K562 (cell line): ENCODE results near the gene RGS19. TPM values are rescaled to one million over a fixed set of nuclear protein-coding genes. Genes with fewer than 3 reads are reported as not detected.
A peak's percentile ranks its signal among the peaks of the same experiment; 100 is the strongest.

Experiments
- ATAC-seq: fragments of 200-7000 bp; cut with Tn5 transposase; 3 replicates; pipeline ENCODE4 v1.9.1; 2020; ENCODE audit warnings: moderate library complexity
- BruUV-seq: library from RNA; stranded (reverse); fragments of 400-500 nt; replicated peaks from 2 replicates; lab custom pipeline; 2021; lab: Mats Ljungman, UMichigan
- CTCF ChIA-PET: fragments of 300-600 bp; formaldehyde crosslinking; extraction: SDS; loops from one replicate; lab custom pipeline; 2021; ENCODE audit warnings: low intra/inter-chr PET ratio; lab: Yijun Ruan, JAX
- POLR2A ChIA-PET: fragments of 300-600, 350-650 bp; sonication (Branson Sonifier 250); formaldehyde crosslinking; extraction: SDS; loops from one replicate; lab custom pipeline; 2021; ENCODE audit warnings: antibody characterized with exemption, inconsistent platforms; lab: Yijun Ruan, JAX
- DNase-seq, 4 experiments: peaks; one replicate each; pipeline versions ENCODE4 v3.0.0 to v3.0.0-alpha.2; 2011 to 2018; ENCODE audit warnings: low spot score in 3 of 4, mixed read lengths in 3 of 4; ENCODE audit errors: extremely low read depth in 1 of 4
- FAIRE-seq: peaks from 2 replicates; lab custom pipeline; 2011; peaks lifted over from hg19 to GRCh38; lab: Jason Lieb, UNC
- H2AFZ ChIP-seq: 2 replicates; pipeline ENCODE4 v1.6.0; 2011; ENCODE audit warnings: low read depth, low read length, control low read depth, inconsistent platforms
- H3K27ac ChIP-seq: fragments of 200-600 bp; 3 replicates; pipeline ENCODE4 v1.8.0; 2011; ENCODE audit warnings: low read depth, mild to moderate bottlenecking, control low read depth, inconsistent platforms, low read length, moderate library complexity, mixed read lengths; ENCODE audit errors: extremely low read depth
- H3K27me3 ChIP-seq, 2 experiments: fragments of 300-600 bp in 1 of 2; 2 replicates in 1 of 2; 3 replicates in 1 of 2; pipeline versions ENCODE4 v1.6.0 to v1.8.0; 2011; ENCODE audit warnings: inconsistent platforms in 2 of 2, low read length in 2 of 2, mild to moderate bottlenecking in 1 of 2, mixed read lengths in 1 of 2, moderate library complexity in 1 of 2; ENCODE audit not compliant: control insufficient read depth in 2 of 2, insufficient read depth in 2 of 2
- H3K36me3 ChIP-seq: fragments of 300-600 bp; 3 replicates; pipeline ENCODE4 v1.8.0; 2011; ENCODE audit warnings: mild to moderate bottlenecking, low read length, inconsistent platforms; ENCODE audit not compliant: control insufficient read depth, insufficient read depth
- H3K4me1 ChIP-seq, 2 experiments: fragments of 200-600 bp in 1 of 2; replicated peaks in 1 of 2; 2 replicates in 1 of 2; 3 replicates in 1 of 2; pipeline versions ENCODE4 v1.5.1 to v1.8.0; 2011; ENCODE audit warnings: inconsistent platforms in 2 of 2, low read length in 2 of 2, mild to moderate bottlenecking in 1 of 2, mixed read lengths in 1 of 2, moderate library complexity in 1 of 2; ENCODE audit not compliant: control insufficient read depth in 2 of 2, insufficient read depth in 2 of 2
- H3K4me2 ChIP-seq: 2 replicates; pipeline ENCODE4 v1.6.1; 2011; ENCODE audit warnings: low read length, control low read depth, inconsistent platforms, mixed read lengths; ENCODE audit not compliant: insufficient read depth
- H3K4me3 ChIP-seq: fragments of 200-600 bp; sonication (generic), shearing (Covaris generic); 2 replicates; pipeline ENCODE4 v1.5.1; 2016; ENCODE audit warnings: control low read depth, inconsistent platforms
- H3K79me2 ChIP-seq: fragments of 200-600 bp; 3 replicates; pipeline ENCODE4 v1.8.0; 2011; ENCODE audit warnings: low read length, inconsistent platforms; ENCODE audit not compliant: control insufficient read depth, insufficient read depth
- H3K9ac ChIP-seq, 2 experiments: 2 replicates each; pipeline versions ENCODE4 v1.6.0 to v1.6.1; 2011; ENCODE audit warnings: low read depth in 2 of 2, low read length in 2 of 2, control low read depth in 1 of 2, inconsistent platforms in 1 of 2, mild to moderate bottlenecking in 1 of 2, mixed read lengths in 1 of 2; ENCODE audit not compliant: insufficient read depth in 1 of 2
- H3K9me1 ChIP-seq: one replicate; pipeline ENCODE4 v1.6.0; 2011; ENCODE audit warnings: inconsistent platforms, mild to moderate bottlenecking, low read length, moderate library complexity; ENCODE audit not compliant: control insufficient read depth, insufficient read depth
- H3K9me3 ChIP-seq: replicated peaks from 2 replicates; pipeline ENCODE4 v1.5.1; 2011; ENCODE audit warnings: low read depth, low read length, inconsistent platforms; ENCODE audit not compliant: control insufficient read depth, insufficient read depth
- H4K20me1 ChIP-seq: replicated peaks from 2 replicates; pipeline ENCODE4 v1.6.1; 2011; ENCODE audit warnings: low read length, inconsistent platforms, mixed read lengths; ENCODE audit not compliant: control insufficient read depth, insufficient read depth
- FOXM1 ChIP-seq, 2 experiments: fragments of 450-650 bp in 1 of 2; sonication (generic) in 1 of 2; formaldehyde crosslinking in 1 of 2; IDR thresholded peaks; 2 replicates each; pipeline versions ENCODE4 v1.6.1 to v1.9.0; 2017 to 2022; ENCODE audit warnings: low read depth in 2 of 2, mild to moderate bottlenecking in 2 of 2, missing genetic modification reagents in 1 of 2, moderate library complexity in 1 of 2
- PTRF ChIP-seq: fragments of 450-650 bp; IDR thresholded peaks from 2 replicates; pipeline ENCODE4 v1.6.1; 2016; ENCODE audit warnings: mild to moderate bottlenecking, missing genetic modification characterization, missing compliant biosample characterization
- ZNF354B ChIP-seq: fragments of 250-450 bp; sonication (Bioruptor Pico); IDR thresholded peaks from 2 replicates; pipeline ENCODE4 v1.4.0; 2020
- ZNF551 ChIP-seq: fragments of 250-450 bp; sonication (Bioruptor Pico); IDR thresholded peaks from 2 replicates; pipeline ENCODE4 v1.5.0; 2021; ENCODE audit warnings: mild to moderate bottlenecking, moderate library complexity
- ZNF583 ChIP-seq: fragments of 250-450 bp; sonication (Bioruptor Pico); IDR thresholded peaks from 2 replicates; pipeline ENCODE4 v1.4.0; 2020
- ZNF830 ChIP-seq: fragments of 250-450 bp; sonication (Bioruptor Pico); IDR thresholded peaks from 2 replicates; pipeline ENCODE4 v1.5.0; 2021; ENCODE audit warnings: mild to moderate bottlenecking
- WGBS: fragments of 100-300 bp; shearing (Covaris generic); methylation state at CpG from one replicate; pipeline ENCODE4 v1.1.6; 2016; ENCODE audit warnings: low coverage, mixed read lengths; ENCODE audit not compliant: insufficient coverage; ENCODE audit errors: missing lambda C conversion rate; 5-methylcytosine and 5-hydroxymethylcytosine counted together
- in situ Hi-C: fragments of 300-500 bp; cut with MboI; formaldehyde crosslinking; loops from 4 replicates; pipeline ENCODE4 v1.15.0; 2018; ENCODE audit warnings: inconsistent platforms, mixed read lengths
- intact Hi-C: fragments of 100-400 bp; cut with micrococcal nuclease; formaldehyde crosslinking; loops from 2 replicates; pipeline ENCODE4 v1.14.2; 2022
- polyA plus RNA-seq, 8 experiments: library from polyadenylated mRNA; depleted of rRNA in 4 of 8; stranded (reverse) in 5 of 8; unstranded in 3 of 8; fragments of >200 nt; fragmentation: Nextera tagmentation in 2 of 8; fragmentation: Illumina TruSeq in 1 of 8; extraction: Ambion mirVana in 2 of 8; extraction: Trizol in 1 of 8; gene quantifications; 2 replicates each; pipeline versions ENCODE4 v1.2.1 to v1.2.3, GENCODE V29; 2011 to 2014; ENCODE audit warnings: inconsistent platforms in 1 of 8, missing spikeins in 1 of 8
- total RNA-seq, 7 experiments: library from RNA; depleted of rRNA in 6 of 7; stranded (reverse); fragments of >200 nt in 6 of 7; fragmentation: Illumina TruSeq in 2 of 7; extraction: Trizol in 2 of 7; gene quantifications; 2 replicates each; pipeline versions ENCODE4 v1.2.1 to v1.2.3, GENCODE V29; 2011 to 2021; ENCODE audit warnings: low replicate concordance in 1 of 7

Gene RGS19
- total and polyA plus RNA-seq, 9 of the 15 experiments (the other 6 are each of a cell fraction or from before 2014, with no cell fraction given) = 0.41 to 23.7 (median 14.6) TPM

- Histone ChIP-seq H3K27ac (no peak overlapping the region), H3K4me1 (peaks cover 0 to 34% of the 10 kb centered on the region in 2 experiments; a peak in 3 of 5 replicates), H4K20me1 (peaks cover 18% of the 10 kb centered on the region), H3K4me2 (no peak overlapping the region), H3K4me3 (no peak overlapping the region), H3K9me3 (no peaks in the 10 kb centered on the region)
- POLR2A ChIA-PET = interaction anchor here (0.6 kb wide), 1 partner anchor 214 kb away, joined by 3 read pairs; no protein-coding TSS in a partner anchor
- DNase-seq = no peak
- ATAC-seq = no peak
- TF ChIP-seq ZNF354B (CRISPR knock-in tag) (no peak), PTRF (tag) (no peak), FOXM1 (IDR thresholded peaks at IDR 0.05; ENCODE audit: low read depth) (no peak), FOXM1 (CRISPR knock-in tag; IDR thresholded peaks at IDR 0.05; ENCODE audit: low read depth) (no peak), ZNF583 (CRISPR knock-in tag) (no peak), ZNF551 (CRISPR knock-in tag) (no peak), ZNF830 (CRISPR knock-in tag) (no peak)
- TF ChIP-seq, all 486 proteins: peak for 0
- H2AFZ ChIP-seq = no peak overlapping the region
- 0 out of 4 replicates have a peak overlapping the region, but pooled peaks of 1 of the 2 experiments have one; percentile 7 for H3K9ac ChIP-seq
- FAIRE-seq = no peak
- intact Hi-C loops (no loop called here), in situ Hi-C loops (no loop called here)
- no peaks in the 10 kb centered on the region for H3K36me3 ChIP-seq
- peaks cover 28 to 79% of the 10 kb centered on the region in 2 experiments; a peak in 4 of 5 replicates for H3K27me3 ChIP-seq
- H3K9me1 ChIP-seq = no peaks in the 10 kb centered on the region
- CTCF ChIA-PET = no interaction called here
- BruUV-seq = no TSS peak
- no peaks in the 10 kb centered on the region for H3K79me2 ChIP-seq
- WGBS = 11% methylated on average over 17 of the region's 19 CpGs
Observed at GRCh38 chr20:64111841-64112641, 32.7 kb upstream of the RGS19 start.
